Cardiac muscle cell (in vitro differentiated cells and primary cell): ENCODE data around the gene SIRPD. TPM values are rescaled to one million over a fixed set of nuclear protein-coding genes. Genes with fewer than 3 reads are reported as not detected.

Experiments
- DNase-seq, 2 donors: peaks; one replicate each; pipeline versions ENCODE4 v3.0.0 to v3.0.0-alpha.2; 2010 to 2017; ENCODE audit warnings: low read depth in 1 of 2, low spot score in 1 of 2
- H3K27ac ChIP-seq: fragments of 200-600 bp; sonication (generic); 2 replicates; pipeline ENCODE4 v1.5.1; 2016
- H3K27me3 ChIP-seq: fragments of 200-600 bp; sonication (generic); 2 replicates; pipeline ENCODE4 v1.6.0; 2016; ENCODE audit warnings: control low read depth
- H3K36me3 ChIP-seq: fragments of 200-600 bp; sonication (generic); 2 replicates; pipeline ENCODE4 v1.5.1; 2016; ENCODE audit warnings: control low read depth
- H3K4me1 ChIP-seq: fragments of 200-600 bp; sonication (generic); 2 replicates; pipeline ENCODE4 v1.8.1; 2017; ENCODE audit warnings: low read depth, mild to moderate bottlenecking, mixed run types
- H3K4me3 ChIP-seq: fragments of 200-600 bp; sonication (generic); 2 replicates; pipeline ENCODE4 v1.5.1; 2016; ENCODE audit warnings: mild to moderate bottlenecking
- H3K9me3 ChIP-seq: fragments of 200-600 bp; sonication (generic); 2 replicates; pipeline ENCODE4 v1.5.1; 2017; ENCODE audit warnings: low read depth, mild to moderate bottlenecking, control low read depth
- polyA plus RNA-seq: library from polyadenylated mRNA; unstranded; fragments of >200 nt; fragmentation: Nextera tagmentation; extraction: Ambion mirVana; gene quantifications from 2 replicates; pipeline ENCODE4 v1.2.1, GENCODE V29; 2016
- total RNA-seq: library from RNA; depleted of rRNA; stranded (reverse); fragments of >200 nt; gene quantifications from 2 replicates; pipeline ENCODE4 v1.2.3, GENCODE V29; 2016
- TF ChIP-seq, protein P1 (sequence below): IDR thresholded peaks from 2 replicates; pipeline ENCODE4 v1.5.1; 2012; ENCODE audit warnings: low read depth, mild to moderate bottlenecking, low read length

The SIRPD gene
- total and polyA plus RNA-seq, 2 experiments from 2014 or later: not detected

DNA sequence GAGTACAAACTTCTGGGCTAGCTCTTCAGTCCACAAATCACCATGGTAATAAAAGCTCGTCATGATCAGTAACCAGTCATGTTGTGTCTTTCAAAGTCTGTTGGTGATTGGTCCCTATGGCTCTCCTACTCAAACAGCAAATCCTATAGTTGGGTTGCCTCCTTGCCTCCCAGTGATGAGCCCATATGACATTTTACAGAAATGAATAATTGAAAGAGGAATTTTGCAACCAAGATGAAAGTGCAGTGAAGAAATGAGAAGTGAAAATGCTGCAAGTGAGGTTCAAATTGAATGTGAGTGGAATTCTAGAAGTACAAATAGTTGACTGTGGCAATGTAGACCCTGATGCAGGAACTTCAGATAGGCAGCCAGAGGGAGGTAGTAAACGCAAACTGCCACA is 5.1 kb upstream of the SIRPD start:
- no peaks in the 10 kb centered on the region for H3K27me3 ChIP-seq
- no peak overlapping the region for H3K27ac ChIP-seq
- H3K4me3 ChIP-seq: no peak overlapping the region
- no peaks in the 10 kb centered on the region for H3K9me3 ChIP-seq
- DNase-seq: no peak
- no peaks in the 10 kb centered on the region for H3K4me1 ChIP-seq
- no peaks in the 10 kb centered on the region for H3K36me3 ChIP-seq
- TF ChIP-seq, protein P1, sequence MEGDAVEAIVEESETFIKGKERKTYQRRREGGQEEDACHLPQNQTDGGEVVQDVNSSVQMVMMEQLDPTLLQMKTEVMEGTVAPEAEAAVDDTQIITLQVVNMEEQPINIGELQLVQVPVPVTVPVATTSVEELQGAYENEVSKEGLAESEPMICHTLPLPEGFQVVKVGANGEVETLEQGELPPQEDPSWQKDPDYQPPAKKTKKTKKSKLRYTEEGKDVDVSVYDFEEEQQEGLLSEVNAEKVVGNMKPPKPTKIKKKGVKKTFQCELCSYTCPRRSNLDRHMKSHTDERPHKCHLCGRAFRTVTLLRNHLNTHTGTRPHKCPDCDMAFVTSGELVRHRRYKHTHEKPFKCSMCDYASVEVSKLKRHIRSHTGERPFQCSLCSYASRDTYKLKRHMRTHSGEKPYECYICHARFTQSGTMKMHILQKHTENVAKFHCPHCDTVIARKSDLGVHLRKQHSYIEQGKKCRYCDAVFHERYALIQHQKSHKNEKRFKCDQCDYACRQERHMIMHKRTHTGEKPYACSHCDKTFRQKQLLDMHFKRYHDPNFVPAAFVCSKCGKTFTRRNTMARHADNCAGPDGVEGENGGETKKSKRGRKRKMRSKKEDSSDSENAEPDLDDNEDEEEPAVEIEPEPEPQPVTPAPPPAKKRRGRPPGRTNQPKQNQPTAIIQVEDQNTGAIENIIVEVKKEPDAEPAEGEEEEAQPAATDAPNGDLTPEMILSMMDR: no peak

DNA sequence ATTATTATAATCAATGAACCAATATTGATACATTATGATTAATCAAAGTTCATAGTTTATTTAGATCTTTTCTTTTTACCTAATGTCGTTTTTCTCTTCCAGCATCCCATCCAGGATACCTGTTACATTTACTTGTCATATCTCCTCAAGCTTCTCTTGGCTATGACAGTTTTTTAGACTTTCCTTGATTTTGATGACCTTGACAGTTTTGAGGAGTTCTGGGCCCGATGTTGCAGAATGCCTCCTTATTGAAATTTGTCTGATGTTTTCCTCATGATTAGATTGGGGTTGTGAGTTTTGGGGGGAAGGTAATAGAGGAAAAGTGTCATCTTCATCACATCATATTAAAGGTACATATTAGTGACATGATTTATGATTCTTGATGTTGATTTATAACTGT is 3.8 kb upstream of the SIRPD start:
- Histone ChIP-seq H3K36me3 (no peaks in the 10 kb centered on the region), H3K4me1 (no peaks in the 10 kb centered on the region), H3K4me3 (no peak overlapping the region), H3K27me3 (no peaks in the 10 kb centered on the region), H3K9me3 (no peaks in the 10 kb centered on the region), H3K27ac (no peak overlapping the region)
- TF ChIP-seq, protein P1: no peak
- no peak for DNase-seq

DNA sequence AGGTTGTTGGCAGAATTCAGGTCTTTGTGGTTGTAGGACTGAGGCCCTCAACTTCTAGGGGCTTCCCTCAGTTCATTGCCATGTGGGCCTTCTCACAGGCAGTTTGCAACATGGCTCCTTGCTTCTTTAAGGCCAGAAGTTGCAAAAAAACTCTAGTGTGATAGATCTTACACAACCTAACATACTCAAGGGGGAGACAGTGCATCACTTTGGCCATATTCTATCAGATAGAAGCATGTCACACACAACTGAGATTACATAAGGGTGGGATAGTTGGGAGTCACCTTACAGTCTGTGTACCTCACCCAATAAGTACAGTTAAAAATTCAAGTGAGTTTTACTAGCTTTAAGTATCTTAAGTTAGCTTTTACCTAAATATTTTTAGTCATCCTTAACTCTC is 1.6 kb downstream of the SIRPD start:
- no peak for DNase-seq
- no peaks in the 10 kb centered on the region for H3K27me3 ChIP-seq
- H3K9me3 ChIP-seq: no peaks in the 10 kb centered on the region
- no peaks in the 10 kb centered on the region for H3K4me1 ChIP-seq
- TF ChIP-seq, protein P1: no peak
- H3K36me3 ChIP-seq: no peaks in the 10 kb centered on the region
- H3K4me3 ChIP-seq: no peak overlapping the region
- no peak overlapping the region for H3K27ac ChIP-seq

DNA sequence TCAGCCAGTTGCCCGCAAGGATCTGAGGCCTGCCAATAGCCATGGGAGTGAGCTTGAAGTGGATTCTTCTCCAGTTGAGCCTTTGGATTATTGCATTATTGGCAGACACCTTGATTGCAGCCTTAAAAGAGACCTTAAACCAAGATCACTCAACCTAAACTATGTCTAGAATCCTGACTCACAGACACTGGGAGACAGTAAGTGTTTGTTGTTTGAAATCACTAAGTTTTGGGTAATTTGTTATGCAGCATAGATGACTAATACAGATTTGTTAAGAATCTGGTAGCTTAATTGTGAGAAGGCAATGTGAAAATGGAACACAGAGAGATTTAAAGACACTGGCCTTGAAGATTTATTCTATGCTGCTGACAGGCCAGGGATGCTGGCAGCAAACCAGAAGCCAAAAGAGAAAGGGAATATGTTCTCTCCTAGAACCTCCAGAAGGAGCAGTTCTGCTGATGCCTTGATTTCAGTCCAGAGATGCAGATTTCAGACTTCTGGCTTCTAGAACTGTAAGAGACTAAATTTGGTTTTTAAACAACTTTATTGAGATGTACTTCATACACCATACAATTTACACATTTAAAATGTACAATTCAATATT is 17.6 kb downstream of the SIRPD start:
- no peak overlapping the region for H3K4me3 ChIP-seq
- H3K4me1 ChIP-seq: no peaks in the 10 kb centered on the region
- no peaks in the 10 kb centered on the region for H3K27me3 ChIP-seq
- no peak overlapping the region for H3K27ac ChIP-seq
- DNase-seq: no peak
- H3K9me3 ChIP-seq: no peaks in the 10 kb centered on the region
- H3K36me3 ChIP-seq: no peaks in the 10 kb centered on the region
- TF ChIP-seq, protein P1: no peak

DNA sequence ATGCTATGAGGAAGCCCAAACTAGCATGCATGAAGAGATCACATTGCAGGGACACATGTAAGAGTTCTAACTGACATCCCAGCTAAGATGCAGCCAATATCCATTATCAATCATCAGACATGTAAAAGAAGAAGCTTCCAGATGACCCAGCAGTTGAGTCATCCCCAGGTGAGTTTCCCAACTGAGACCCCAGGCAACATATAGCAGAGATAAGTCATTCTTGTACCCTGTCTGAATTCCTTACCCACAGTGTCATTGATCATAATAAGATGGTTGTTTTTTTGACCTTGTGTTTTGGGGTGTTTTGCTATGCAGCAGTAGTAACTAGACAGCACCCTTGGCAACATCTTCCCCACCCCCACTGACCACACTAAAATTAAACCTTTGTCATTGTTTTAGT is 18.9 kb downstream of the SIRPD start:
- TF ChIP-seq, protein P1: no peak
- no peak for DNase-seq
- Histone ChIP-seq H3K36me3 (no peaks in the 10 kb centered on the region), H3K27ac (no peak overlapping the region), H3K4me1 (no peaks in the 10 kb centered on the region), H3K4me3 (no peak overlapping the region), H3K9me3 (no peaks in the 10 kb centered on the region), H3K27me3 (no peaks in the 10 kb centered on the region)

DNA sequence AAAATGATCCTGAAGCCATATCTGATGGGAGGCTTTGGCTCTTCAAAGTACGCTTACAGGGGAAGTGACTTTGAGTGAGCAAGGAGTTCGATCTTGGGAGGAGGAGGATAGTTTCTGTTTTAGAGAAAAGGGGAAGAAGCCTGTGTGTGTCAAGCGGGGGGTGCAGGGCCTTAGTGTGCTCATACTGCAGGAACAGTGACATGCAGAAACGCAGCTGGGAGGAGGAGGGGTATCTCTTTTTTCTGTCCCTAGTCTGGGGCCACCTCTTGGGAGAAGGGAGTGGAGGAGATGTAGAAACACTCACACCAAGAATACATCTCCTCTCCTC is 19.8 kb downstream of the SIRPD start:
- no peaks in the 10 kb centered on the region for H3K27me3 ChIP-seq
- TF ChIP-seq, protein P1: no peak
- no peak overlapping the region for H3K27ac ChIP-seq
- no peaks in the 10 kb centered on the region for H3K36me3 ChIP-seq
- DNase-seq: no peak
- no peaks in the 10 kb centered on the region for H3K4me1 ChIP-seq
- no peak overlapping the region for H3K4me3 ChIP-seq
- no peaks in the 10 kb centered on the region for H3K9me3 ChIP-seq
